ENCODE measurements around the gene NXNL1. TPM values are rescaled to one million over a fixed set of nuclear protein-coding genes. Genes with fewer than 3 reads are reported as not detected.

The NXNL1 gene
- total and polyA plus RNA-seq, 2 experiments from 2014 or later: not detected

DNA sequence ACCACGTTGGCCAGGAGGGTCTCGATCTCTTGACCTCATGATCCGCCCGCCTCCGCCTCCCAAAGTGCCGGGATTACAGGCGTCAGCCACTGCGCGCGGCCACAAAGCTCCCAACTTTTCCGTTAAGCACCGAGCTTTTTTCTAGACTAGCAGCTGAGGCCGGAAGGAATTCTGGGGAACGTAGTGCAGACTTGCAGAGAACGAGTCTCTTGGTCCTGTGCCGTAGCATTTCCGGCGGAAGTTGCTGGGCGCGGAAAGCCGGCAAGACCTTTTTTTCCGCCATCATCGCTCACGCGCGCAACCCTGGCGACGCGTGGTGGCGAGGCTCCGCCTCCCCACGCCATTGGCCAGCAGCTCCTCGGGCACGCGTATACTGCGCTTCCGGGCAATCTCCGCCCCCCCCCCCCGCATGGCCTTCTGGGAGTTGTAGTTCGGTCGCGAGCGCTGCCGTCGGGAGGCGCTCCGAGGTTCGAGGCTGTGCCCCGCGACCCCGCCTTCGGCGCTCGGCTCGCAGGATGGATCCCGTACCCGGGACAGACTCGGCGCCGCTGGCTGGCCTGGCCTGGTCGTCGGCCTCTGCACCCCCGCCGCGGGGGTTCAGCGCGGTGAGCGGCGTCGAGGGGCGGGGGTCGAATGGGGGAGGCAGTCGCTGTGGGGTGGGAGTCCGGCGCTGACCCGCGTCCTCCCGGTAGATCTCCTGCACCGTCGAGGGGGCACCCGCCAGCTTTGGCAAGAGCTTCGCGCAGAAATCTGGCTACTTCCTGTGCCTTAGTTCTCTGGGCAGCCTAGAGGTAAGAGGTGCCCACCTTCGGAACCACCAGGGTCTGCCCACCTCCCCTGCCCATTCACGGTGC lies 40.9 kb downstream of the NXNL1 start, which contains the start of gene MVB12A:
Gene MVB12A, plus strand, starts transcription at position 427 of the 854 bp plus-strand sequence. Its CDS starts 89 bp downstream, at position 516.
- Histone ChIP-seq H4K20me1 (replicated peaks; ENCODE audit: insufficient read depth) (no peaks in the 10 kb centered on the region), H3K27ac (ENCODE audit: low read depth) (peak within 1 kb of the TSS; percentile 22), H3K79me2 (replicated peaks; ENCODE audit: insufficient read depth) (no peaks in the 10 kb centered on the region), H3K4me2 (peak within 1 kb of the TSS; percentile 88), H3F3A (replicated peaks; ENCODE audit: low read depth) (0 out of 2 replicates have a peak, but pooled peaks cover 4% of the 10 kb centered on the region), H3K36me3 (ENCODE audit: insufficient read depth) (no peaks in the 10 kb centered on the region), H3K4me3 (peak within 1 kb of the TSS; percentile 70), H3K9me2 (ENCODE audit: insufficient read depth) (no peaks in the 10 kb centered on the region), H3K4me1 (ENCODE audit: insufficient read depth) (peaks cover 19% of the 10 kb centered on the region), H3K27me3 (ENCODE audit: insufficient read depth) (peaks cover 19% of the 10 kb centered on the region), H2AFZ (peak within 1 kb of the TSS; percentile 85)
- DNase-seq (ENCODE audit: low spot score): peak; percentile 99
- no peaks in the 10 kb centered on the region for H3K9me3 Mint-ChIP-seq
- peaks cover 35% of the 10 kb centered on the region for H3K4me1 Mint-ChIP-seq
- peak within 1 kb of the TSS; percentile 86 for H3K4me3 Mint-ChIP-seq
- peak; percentile 43; the same call in 1 of the 2 replicates for TF ChIP-seq POLR2AphosphoS5 (IDR thresholded peaks at IDR 0.05; ENCODE audit: low read depth)
- TF ChIP-seq, protein P1, sequence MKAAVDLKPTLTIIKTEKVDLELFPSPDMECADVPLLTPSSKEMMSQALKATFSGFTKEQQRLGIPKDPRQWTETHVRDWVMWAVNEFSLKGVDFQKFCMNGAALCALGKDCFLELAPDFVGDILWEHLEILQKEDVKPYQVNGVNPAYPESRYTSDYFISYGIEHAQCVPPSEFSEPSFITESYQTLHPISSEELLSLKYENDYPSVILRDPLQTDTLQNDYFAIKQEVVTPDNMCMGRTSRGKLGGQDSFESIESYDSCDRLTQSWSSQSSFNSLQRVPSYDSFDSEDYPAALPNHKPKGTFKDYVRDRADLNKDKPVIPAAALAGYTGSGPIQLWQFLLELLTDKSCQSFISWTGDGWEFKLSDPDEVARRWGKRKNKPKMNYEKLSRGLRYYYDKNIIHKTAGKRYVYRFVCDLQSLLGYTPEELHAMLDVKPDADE (IDR thresholded peaks at IDR 0.05): peak; percentile 94
- peak; percentile 86 for TF ChIP-seq CREB1 (CRISPR knock-in tag; IDR thresholded peaks at IDR 0.05; ENCODE audit: low read depth)
- no peak for TF ChIP-seq CTCF (conservative IDR thresholded peaks at IDR 0.05; ENCODE audit: low read depth in 2 of 2)
- ATAC-seq: peak; percentile 82
- H3K27ac Mint-ChIP-seq: peak within 1 kb of the TSS; percentile 95
- peaks cover 29% of the 10 kb centered on the region for H3K27me3 Mint-ChIP-seq (ENCODE audit: insufficient read depth, low read depth, poor library complexity)
- H3K36me3 Mint-ChIP-seq (ENCODE audit: low read depth): no peaks in the 10 kb centered on the region; the same call in 1 of the 3 replicates

DNA sequence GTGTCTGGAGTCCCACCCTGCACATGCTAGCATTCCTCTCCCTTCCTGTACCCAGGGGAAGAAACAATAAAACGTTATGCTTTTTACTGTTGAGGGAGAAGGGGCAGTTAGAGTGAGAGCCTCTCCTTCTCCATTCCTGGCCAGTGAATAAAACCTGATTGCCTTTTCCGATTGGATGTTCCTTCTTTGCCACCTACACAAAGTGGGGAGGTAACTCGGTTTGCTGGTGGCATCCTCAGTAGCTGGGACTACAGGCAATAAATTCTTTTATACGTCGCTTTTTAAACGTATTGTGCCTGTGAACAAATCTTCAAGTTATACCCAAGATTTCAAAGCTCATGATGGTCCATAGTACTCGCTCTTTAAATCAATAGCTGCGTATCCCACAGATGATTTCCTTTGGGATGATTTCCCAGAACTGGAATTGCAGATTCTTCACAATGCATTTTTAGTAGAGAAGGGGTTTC lies 41.5 kb downstream of the NXNL1 start:
- H3K4me1 ChIP-seq (ENCODE audit: insufficient read depth): peaks cover 22% of the 10 kb centered on the region
- H3K27ac Mint-ChIP-seq: peak overlapping the region; percentile 95
- H3K4me1 Mint-ChIP-seq: peaks cover 29% of the 10 kb centered on the region
- H3K4me2 ChIP-seq: peak overlapping the region; percentile 68
- H3K36me3 Mint-ChIP-seq (ENCODE audit: low read depth): peaks cover 2% of the 10 kb centered on the region
- H3K9me3 Mint-ChIP-seq: no peaks in the 10 kb centered on the region
- H3K9me2 ChIP-seq (ENCODE audit: insufficient read depth): no peaks in the 10 kb centered on the region
- no peak for DNase-seq (ENCODE audit: low spot score)
- peaks cover 29% of the 10 kb centered on the region for H3K27me3 Mint-ChIP-seq (ENCODE audit: insufficient read depth, low read depth, poor library complexity)
- H3K36me3 ChIP-seq (ENCODE audit: insufficient read depth): no peaks in the 10 kb centered on the region
- peak overlapping the region; percentile 48; the same call in 1 of the 2 replicates for H2AFZ ChIP-seq
- H3K79me2 ChIP-seq (replicated peaks; ENCODE audit: insufficient read depth): no peaks in the 10 kb centered on the region
- H3F3A ChIP-seq (replicated peaks; ENCODE audit: low read depth): 0 out of 2 replicates have a peak, but pooled peaks cover 6% of the 10 kb centered on the region
- H3K4me3 Mint-ChIP-seq: peak overlapping the region; percentile 86
- H4K20me1 ChIP-seq (replicated peaks; ENCODE audit: insufficient read depth): no peaks in the 10 kb centered on the region
- no peak for ATAC-seq
- peaks cover 25% of the 10 kb centered on the region for H3K27me3 ChIP-seq (ENCODE audit: insufficient read depth)
- H3K4me3 ChIP-seq: peak overlapping the region; percentile 46
- peak overlapping the region; percentile 22 for H3K27ac ChIP-seq (ENCODE audit: low read depth)
- TF ChIP-seq CTCF (conservative IDR thresholded peaks at IDR 0.05; ENCODE audit: low read depth in 2 of 2): no peak
- no peak for TF ChIP-seq ZNF114 (CRISPR knock-in tag; IDR thresholded peaks at IDR 0.05)
- TF ChIP-seq, protein P1 (IDR thresholded peaks at IDR 0.05): no peak
